Limb (tissue), 2 donors: Measurements from ENCODE around the gene SLC9B1.
A peak's percentile ranks its signal among the peaks of the same experiment; 100 is the strongest.
"Not testable (repeated sequence)": the region's sequence is repeated elsewhere in the genome, so short reads cannot be mapped to it uniquely, and the experiment has no call there.

Source experiments
- DNase-seq, 2 donors: peaks; one replicate each; pipeline ENCODE4 v3.0.0-alpha.2; 2016; ENCODE audit errors: extremely low spot score in 2 of 2

Gene SLC9B1

GRCh38 chr4:102881343-102881742 lies 138.2 kb downstream of the SLC9B1 start:
- DNase-seq = no peak

- DNase-seq = no peak
Measured at GRCh38 chr4:102878901-102879300, 140.6 kb downstream of the SLC9B1 start.

GRCh38 chr4:102878349-102878748 lies 141.2 kb downstream of the SLC9B1 start:
- DNase-seq = not testable (repeated sequence)

DNA sequence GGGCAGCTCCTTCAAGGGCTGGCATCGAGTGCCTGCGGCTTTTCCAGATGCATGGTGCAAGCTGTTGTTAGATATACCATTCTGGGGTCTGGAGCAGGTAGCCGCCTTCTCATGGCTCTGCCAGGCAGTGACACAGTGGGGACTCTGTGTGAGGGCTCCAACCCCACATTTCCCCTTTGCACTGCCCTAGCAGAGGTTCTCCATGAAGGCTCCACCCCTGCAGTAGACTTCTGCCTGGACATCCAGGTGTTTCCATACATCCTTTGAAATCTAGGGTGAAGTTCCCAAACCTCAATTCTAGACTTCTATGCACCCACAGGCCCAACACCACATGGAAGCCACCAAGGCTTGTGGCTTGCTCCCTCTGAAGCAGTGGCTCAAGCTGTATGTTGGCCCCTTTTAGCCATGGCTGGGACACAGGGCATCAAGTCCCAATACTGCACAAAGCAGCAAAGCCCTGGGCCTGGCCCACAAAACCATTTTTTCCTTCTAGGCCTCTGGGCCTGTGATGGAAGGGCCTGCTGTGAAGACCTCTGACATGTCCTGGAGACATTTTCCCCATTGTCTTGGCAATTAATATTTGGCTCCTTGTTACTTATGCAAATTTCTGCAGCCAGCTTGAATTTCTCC lies 141.9 kb downstream of the SLC9B1 start:
- not testable (repeated sequence) for DNase-seq

DNA sequence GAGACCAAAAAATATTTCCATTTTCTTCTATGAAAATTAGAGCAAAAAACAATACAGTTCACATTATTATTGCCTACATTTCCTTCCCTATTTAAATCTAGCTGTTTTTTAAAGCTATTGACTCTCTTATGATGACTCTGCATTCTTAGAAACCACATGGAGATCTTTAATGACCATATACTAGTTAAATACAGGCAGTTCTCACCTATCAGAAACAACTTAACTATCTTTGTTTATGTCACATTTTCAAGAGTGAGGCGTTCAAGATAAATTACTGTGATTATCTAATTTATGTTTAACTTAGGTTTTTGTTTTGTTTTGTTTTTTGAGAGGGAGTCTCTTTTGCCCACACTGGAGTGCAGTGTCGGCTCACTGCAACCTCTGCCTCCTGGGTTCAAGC lies 147.7 kb downstream of the SLC9B1 start:
- DNase-seq = no peak

GRCh38 chr4:102869569-102870197 lies 149.8 kb downstream of the SLC9B1 start:
- DNase-seq = no peak

- DNase-seq = peak; percentile 90 to 95
Measured at GRCh38 chr4:102868781-102869568, 150.5 kb downstream of the SLC9B1 start, which contains the start of gene CISD2. Gene CISD2, plus strand, starts transcription at chr4:102868992. Its CDS starts 93 bp downstream, at chr4:102869085.

GRCh38 chr4:102868153-102868780 lies 151.2 kb downstream of the SLC9B1 start:
- DNase-seq = no peak

DNA sequence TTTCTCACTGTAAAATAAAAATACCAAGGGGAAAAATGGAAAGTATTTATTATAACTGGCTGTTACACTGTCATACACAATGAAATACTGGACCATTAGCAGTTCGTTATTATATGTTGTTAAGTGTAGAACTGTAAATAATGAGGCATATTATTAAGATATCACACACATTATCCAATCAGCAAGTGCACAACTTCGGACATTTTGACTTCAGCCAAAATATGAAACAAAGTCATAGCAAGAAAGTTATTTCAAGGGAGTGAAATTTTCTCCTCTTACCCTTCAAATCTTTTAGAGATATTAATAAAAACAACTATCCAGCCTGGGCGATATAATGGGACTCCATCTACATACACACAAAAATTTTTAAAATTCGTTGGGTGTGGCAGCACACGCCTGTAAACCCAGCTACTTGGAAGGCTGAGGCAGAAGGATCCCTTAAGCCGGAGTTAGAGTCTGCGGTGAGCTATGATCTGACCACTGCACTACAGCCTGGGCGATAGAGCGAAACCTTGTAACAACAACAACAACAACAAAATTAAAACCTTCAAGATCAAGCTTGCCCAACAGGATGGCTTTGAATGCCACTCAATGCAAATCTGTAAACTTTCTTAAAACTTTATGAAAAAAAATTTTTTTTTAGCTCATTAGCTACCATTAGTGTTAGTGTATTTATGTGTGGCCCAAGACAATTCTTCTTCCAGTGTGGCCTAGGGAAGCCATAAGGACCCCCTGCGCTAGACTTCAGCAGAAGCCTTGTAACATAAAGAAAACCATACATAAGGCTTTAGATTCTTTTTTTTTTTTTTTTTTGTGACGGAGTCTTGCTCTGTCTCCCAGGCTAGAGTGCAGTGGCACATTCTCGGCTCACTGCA lies 152.0 kb downstream of the SLC9B1 start:
- no peak for DNase-seq

DNA sequence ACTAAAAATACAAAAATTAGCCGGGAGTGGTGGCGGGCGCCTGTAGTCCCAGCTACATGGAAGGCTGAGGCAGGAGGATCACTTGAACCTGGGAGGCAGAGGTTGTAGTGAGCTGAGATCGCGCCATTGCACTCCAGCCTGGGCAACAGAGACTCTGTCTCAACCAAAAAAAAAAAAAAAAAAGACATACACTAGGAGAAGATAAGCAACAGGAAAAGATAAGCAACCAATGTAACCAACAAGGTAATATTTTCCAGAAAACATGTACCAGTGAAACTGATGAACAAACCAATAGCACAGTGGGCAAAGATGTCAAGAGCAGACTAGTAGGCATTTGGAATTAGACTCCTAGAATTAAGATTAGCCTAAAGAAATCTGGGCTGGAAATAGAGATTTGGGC lies 154.2 kb downstream of the SLC9B1 start:
- not testable (repeated sequence) for DNase-seq

DNA sequence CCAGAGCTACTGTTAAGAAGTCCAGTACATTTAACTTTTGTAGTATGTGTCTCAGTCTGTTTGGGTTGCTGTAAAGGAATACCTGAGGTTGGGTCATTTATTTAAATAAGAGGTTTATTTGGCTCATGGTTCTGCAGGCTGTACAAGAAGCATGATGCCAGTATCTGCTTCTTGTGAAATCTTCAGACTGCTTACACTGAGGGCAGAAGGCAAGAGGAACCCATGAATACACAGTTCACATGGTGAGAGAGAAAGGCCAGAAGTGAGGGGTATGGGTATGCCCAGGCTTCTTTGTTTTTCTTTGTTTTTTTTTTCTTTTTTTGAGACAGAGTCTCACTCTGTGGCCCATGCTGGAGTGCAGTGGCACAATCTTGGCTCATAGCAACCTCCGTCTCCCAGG lies 156.8 kb downstream of the SLC9B1 start:
- DNase-seq = no peak

DNA sequence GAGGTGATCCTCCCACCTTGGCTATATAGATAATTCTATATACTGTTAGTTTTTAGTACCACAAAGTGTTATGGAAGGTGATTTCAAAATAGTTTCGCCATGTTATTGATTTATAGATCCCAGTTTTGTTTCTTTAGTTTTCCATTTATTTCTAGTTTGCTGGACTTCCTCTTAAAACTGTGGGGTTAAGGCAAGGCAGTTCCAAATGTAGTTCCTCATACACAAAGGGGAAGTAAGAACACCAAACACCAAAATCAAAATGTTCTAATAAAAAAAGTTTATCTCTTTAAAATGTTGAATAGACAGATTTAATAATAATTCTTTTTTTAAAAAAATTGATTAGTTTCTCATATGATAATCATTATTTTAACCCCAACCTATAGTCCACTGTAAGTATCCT lies 157.5 kb downstream of the SLC9B1 start:
- DNase-seq = no peak

GRCh38 chr4:102860611-102861324 lies 158.7 kb downstream of the SLC9B1 start:
- DNase-seq = no peak

DNA sequence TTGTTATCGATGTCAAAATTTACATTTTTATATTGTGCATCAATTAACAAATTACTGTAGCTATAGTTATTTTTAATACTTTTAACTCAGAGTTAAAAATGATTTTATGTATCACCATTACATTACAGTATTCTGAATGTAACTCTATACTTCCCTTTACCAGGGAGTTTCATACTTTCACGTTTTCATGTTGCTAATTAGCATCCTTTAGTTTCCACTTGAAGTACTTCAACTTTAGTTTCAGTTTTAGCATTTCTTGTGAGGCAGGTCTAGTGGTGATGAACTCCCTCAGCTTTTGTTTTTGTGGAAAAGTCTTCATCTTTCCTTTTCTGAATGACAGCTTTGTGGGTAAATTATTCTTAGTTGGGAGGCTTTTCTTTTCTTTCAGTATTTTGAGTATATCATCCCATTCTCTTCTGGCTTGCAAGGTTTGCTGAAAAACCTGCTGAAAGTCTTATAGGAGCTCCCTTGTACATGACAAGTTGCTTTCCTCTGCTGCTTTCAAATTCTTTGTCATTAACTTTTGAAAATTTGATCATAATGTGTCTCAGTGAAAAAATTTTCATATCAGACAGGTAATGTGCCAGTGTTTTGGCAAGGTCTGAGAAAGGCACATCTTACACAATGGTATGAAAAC lies 160.6 kb downstream of the SLC9B1 start:
- no peak for DNase-seq
